ENCODE data around the gene LAMA5. TPM values are rescaled to one million over a fixed set of nuclear protein-coding genes. Genes with fewer than 3 reads are reported as not detected.

LAMA5 gene
- total RNA-seq, 1 donor from 2014 or later, result 55.8 TPM

GRCh38 chr20:62314711-62315302, 52.3 kb downstream of the LAMA5 start:
- no peak for DNase-seq

GRCh38 chr20:62314339-62314638, 52.8 kb downstream of the LAMA5 start:
- DNase-seq, result no peak

- DNase-seq, result no peak
Observed at GRCh38 chr20:62313460-62314338, 53.4 kb downstream of the LAMA5 start.

GRCh38 chr20:62313021-62313420, 54.1 kb downstream of the LAMA5 start:
- no peak for DNase-seq

- DNase-seq, result no peak
Observed at GRCh38 chr20:62312662-62312977, 54.5 kb downstream of the LAMA5 start.

GRCh38 chr20:62311832-62312661, 55.1 kb downstream of the LAMA5 start:
- DNase-seq, result no peak

- DNase-seq, result no peak
Observed at GRCh38 chr20:62311150-62311549, 56.0 kb downstream of the LAMA5 start.

- DNase-seq, result no peak
Observed at GRCh38 chr20:62310757-62311121, 56.4 kb downstream of the LAMA5 start.

GRCh38 chr20:62309947-62310756, 57.0 kb downstream of the LAMA5 start:
- no peak for DNase-seq

GRCh38 chr20:62309198-62309944, 57.7 kb downstream of the LAMA5 start:
- no peak for DNase-seq

- no peak for DNase-seq
Observed at GRCh38 chr20:62308102-62308822, 58.9 kb downstream of the LAMA5 start.

- DNase-seq, result no peak
Observed at GRCh38 chr20:62307226-62308101, 59.6 kb downstream of the LAMA5 start.

GRCh38 chr20:62306414-62307187, 60.5 kb downstream of the LAMA5 start:
- DNase-seq, result no peak

GRCh38 chr20:62305765-62306413, 61.2 kb downstream of the LAMA5 start:
- peak; percentile 13 for DNase-seq

- DNase-seq, result peak; percentile 47
Observed at GRCh38 chr20:62305149-62305764, 61.9 kb downstream of the LAMA5 start.

- peak; percentile 21 for DNase-seq
Observed at GRCh38 chr20:62304331-62305148, 62.6 kb downstream of the LAMA5 start.

All from dermis blood vessel endothelial cell (primary cell).